K562 (cell line): ENCODE measurements around the gene HEY2. TPM values are rescaled to one million over a fixed set of nuclear protein-coding genes. Genes with fewer than 3 reads are reported as not detected.

Experiments used
- CBX2 ChIP-seq: fragments of 200-600 bp; sonication (generic); IDR thresholded peaks from one replicate; pipeline ENCODE4 v1.6.1; 2012; ENCODE audit warnings: mild to moderate bottlenecking, low read length, inconsistent platforms; ENCODE audit not compliant: insufficient read depth, poor library complexity, severe bottlenecking
- NFIC ChIP-seq: fragments of 450-650 bp; IDR thresholded peaks from 2 replicates; pipeline ENCODE4 v1.6.1; 2017; ENCODE audit warnings: mild to moderate bottlenecking, inconsistent platforms
- SAP30 ChIP-seq: fragments of 200-600 bp; sonication (generic); IDR thresholded peaks from 2 replicates; pipeline ENCODE4 v1.6.1; 2012; ENCODE audit warnings: borderline replicate concordance, low read depth, mild to moderate bottlenecking, moderate library complexity, low read length, control low read depth, inconsistent platforms; ENCODE audit not compliant: insufficient read depth, poor library complexity, severe bottlenecking
- SIX5 ChIP-seq, 2 experiments: IDR thresholded peaks; 2 replicates each; pipeline ENCODE4 v1.6.1; 2011; ENCODE audit warnings: low read length in 2 of 2, borderline replicate concordance in 1 of 2, low read depth in 1 of 2, mild to moderate bottlenecking in 1 of 2, moderate library complexity in 1 of 2; ENCODE audit not compliant: insufficient read depth in 1 of 2
- TFAM ChIP-seq: fragments of 250-450 bp; sonication (Bioruptor Pico); conservative IDR thresholded peaks from 2 replicates; pipeline ENCODE4 v1.5.0; 2021; ENCODE audit warnings: mild to moderate bottlenecking, moderate library complexity
- polyA plus RNA-seq, 8 experiments: library from polyadenylated mRNA; depleted of rRNA in 4 of 8; stranded (reverse) in 5 of 8; unstranded in 3 of 8; fragments of >200 nt; fragmentation: Nextera tagmentation in 2 of 8; fragmentation: Illumina TruSeq in 1 of 8; extraction: Ambion mirVana in 2 of 8; extraction: Trizol in 1 of 8; gene quantifications; 2 replicates each; pipeline versions ENCODE4 v1.2.1 to v1.2.3, GENCODE V29; 2011 to 2014; ENCODE audit warnings: inconsistent platforms in 1 of 8, missing spikeins in 1 of 8
- total RNA-seq, 7 experiments: library from RNA; depleted of rRNA in 6 of 7; stranded (reverse); fragments of >200 nt in 6 of 7; fragmentation: Illumina TruSeq in 2 of 7; extraction: Trizol in 2 of 7; gene quantifications; 2 replicates each; pipeline versions ENCODE4 v1.2.1 to v1.2.3, GENCODE V29; 2011 to 2021; ENCODE audit warnings: low replicate concordance in 1 of 7
- TF ChIP-seq, protein P1 (sequence below): fragments of 250-450 bp; sonication (Bioruptor Pico); IDR thresholded peaks from 2 replicates; pipeline ENCODE4 v1.5.0; 2020; ENCODE audit warnings: mild to moderate bottlenecking
- TF ChIP-seq, protein P2 (sequence below), 2 experiments: IDR thresholded peaks in 1 of 2; conservative IDR thresholded peaks in 1 of 2; 2 replicates each; pipeline ENCODE4 v1.6.1; 2016; ENCODE audit warnings: low read depth in 2 of 2, mild to moderate bottlenecking in 1 of 2, missing compliant biosample characterization in 1 of 2, missing genetic modification characterization in 1 of 2, moderate library complexity in 1 of 2
- TF ChIP-seq, protein P3 (sequence below): conservative IDR thresholded peaks from 2 replicates; pipeline ENCODE4 v1.6.1; 2011; ENCODE audit warnings: low read depth, mild to moderate bottlenecking, low read length; ENCODE audit not compliant: control insufficient read depth
- TF ChIP-seq, protein P4 (sequence below), 2 experiments: IDR thresholded peaks; 2 replicates each; pipeline ENCODE4 v1.6.1; 2011; ENCODE audit warnings: borderline replicate concordance in 1 of 2, control low read depth in 1 of 2, low read depth in 1 of 2, low read length in 1 of 2, mild to moderate bottlenecking in 1 of 2, mixed read lengths in 1 of 2, moderate library complexity in 1 of 2; ENCODE audit not compliant: insufficient read depth in 1 of 2, insufficient read length in 1 of 2, poor library complexity in 1 of 2, severe bottlenecking in 1 of 2; ENCODE audit errors: extremely low read depth in 1 of 2
- TF ChIP-seq, protein P5 (sequence below): fragments of 450-650 bp; IDR thresholded peaks from 2 replicates; pipeline ENCODE4 v1.6.1; 2016
- TF ChIP-seq, protein P6 (sequence below): fragments of 450-650 bp; IDR thresholded peaks from 2 replicates; pipeline ENCODE4 v1.6.1; 2018; ENCODE audit not compliant: partially characterized antibody

The HEY2 gene
- total and polyA plus RNA-seq, 9 of the 15 experiments (the other 6 are each of a cell fraction or from before 2014, with no cell fraction given) = 0.03 to 0.07 (median 0.06) TPM; not detected in 5

DNA sequence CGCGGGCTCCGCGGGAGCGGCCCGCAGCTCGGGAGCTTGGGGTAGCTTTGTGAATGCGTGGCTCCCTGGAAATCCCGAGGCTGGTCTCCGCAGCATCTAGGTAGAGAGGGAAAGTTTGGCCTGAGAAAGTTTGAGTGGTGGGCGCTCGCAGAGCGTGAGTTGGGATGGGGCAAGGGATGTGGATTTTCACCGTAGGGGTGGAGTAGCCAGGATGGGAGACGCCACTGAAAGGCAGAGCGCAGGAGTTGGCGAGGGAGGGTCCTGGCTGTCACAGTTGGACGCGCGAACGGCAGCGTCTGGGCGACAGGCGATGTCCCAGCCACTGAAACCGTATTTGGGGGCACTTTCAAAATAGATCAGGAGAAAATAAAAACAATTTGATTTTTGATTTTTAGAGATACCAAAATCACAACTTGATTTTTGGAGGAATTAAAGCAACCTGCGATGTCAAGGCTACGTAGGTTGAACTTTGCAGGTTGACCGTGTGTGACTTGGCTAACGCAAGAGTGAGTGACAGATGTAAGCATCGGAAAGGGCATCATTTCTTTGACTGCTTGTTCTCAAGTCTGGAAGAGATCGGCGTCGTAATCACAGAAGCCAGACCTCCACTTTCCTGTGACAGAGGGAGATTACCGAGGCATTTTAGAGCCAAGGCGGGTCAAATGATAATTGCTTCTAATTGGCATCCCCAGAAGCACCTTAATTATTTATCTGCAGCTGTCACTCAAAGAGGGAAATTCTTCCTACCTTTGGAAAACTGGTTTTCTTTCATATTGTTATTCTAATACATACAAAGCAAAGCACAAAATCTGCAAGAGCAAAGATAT lies 646 bp downstream of the HEY2 start (continued):
- TF ChIP-seq, protein P1, sequence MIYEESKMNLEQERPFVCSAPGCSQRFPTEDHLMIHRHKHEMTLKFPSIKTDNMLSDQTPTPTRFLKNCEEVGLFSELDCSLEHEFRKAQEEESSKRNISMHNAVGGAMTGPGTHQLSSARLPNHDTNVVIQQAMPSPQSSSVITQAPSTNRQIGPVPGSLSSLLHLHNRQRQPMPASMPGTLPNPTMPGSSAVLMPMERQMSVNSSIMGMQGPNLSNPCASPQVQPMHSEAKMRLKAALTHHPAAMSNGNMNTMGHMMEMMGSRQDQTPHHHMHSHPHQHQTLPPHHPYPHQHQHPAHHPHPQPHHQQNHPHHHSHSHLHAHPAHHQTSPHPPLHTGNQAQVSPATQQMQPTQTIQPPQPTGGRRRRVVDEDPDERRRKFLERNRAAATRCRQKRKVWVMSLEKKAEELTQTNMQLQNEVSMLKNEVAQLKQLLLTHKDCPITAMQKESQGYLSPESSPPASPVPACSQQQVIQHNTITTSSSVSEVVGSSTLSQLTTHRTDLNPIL (CRISPR knock-in tag) = no peak
- TF ChIP-seq SIX5 (IDR thresholded peaks at IDR 0.05; ENCODE audit: borderline replicate concordance in 1 of 2, insufficient read depth in 1 of 2, low read depth in 1 of 2, low read length in 2 of 2) = no peak
- no peak for TF ChIP-seq SAP30
- TF ChIP-seq, protein P2, sequence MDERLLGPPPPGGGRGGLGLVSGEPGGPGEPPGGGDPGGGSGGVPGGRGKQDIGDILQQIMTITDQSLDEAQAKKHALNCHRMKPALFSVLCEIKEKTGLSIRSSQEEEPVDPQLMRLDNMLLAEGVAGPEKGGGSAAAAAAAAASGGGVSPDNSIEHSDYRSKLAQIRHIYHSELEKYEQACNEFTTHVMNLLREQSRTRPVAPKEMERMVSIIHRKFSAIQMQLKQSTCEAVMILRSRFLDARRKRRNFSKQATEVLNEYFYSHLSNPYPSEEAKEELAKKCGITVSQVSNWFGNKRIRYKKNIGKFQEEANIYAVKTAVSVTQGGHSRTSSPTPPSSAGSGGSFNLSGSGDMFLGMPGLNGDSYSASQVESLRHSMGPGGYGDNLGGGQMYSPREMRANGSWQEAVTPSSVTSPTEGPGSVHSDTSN (CRISPR knock-in tag; IDR thresholded peaks at IDR 0.05; ENCODE audit: low read depth) = no peak
- TF ChIP-seq, protein P2 (tag; conservative IDR thresholded peaks at IDR 0.05; ENCODE audit: low read depth) = peak; percentile 12; the same call in 1 of the 2 replicates
- TF ChIP-seq NFIC = peak; percentile 31; the same call in 1 of the 2 replicates
- TF ChIP-seq, protein P3, sequence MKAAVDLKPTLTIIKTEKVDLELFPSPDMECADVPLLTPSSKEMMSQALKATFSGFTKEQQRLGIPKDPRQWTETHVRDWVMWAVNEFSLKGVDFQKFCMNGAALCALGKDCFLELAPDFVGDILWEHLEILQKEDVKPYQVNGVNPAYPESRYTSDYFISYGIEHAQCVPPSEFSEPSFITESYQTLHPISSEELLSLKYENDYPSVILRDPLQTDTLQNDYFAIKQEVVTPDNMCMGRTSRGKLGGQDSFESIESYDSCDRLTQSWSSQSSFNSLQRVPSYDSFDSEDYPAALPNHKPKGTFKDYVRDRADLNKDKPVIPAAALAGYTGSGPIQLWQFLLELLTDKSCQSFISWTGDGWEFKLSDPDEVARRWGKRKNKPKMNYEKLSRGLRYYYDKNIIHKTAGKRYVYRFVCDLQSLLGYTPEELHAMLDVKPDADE = no peak
- TF ChIP-seq, protein P4, sequence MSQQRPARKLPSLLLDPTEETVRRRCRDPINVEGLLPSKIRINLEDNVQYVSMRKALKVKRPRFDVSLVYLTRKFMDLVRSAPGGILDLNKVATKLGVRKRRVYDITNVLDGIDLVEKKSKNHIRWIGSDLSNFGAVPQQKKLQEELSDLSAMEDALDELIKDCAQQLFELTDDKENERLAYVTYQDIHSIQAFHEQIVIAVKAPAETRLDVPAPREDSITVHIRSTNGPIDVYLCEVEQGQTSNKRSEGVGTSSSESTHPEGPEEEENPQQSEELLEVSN (IDR thresholded peaks at IDR 0.05; ENCODE audit: borderline replicate concordance in 1 of 2, extremely low read depth in 1 of 2, insufficient read depth in 1 of 2, insufficient read length in 1 of 2, low read depth in 1 of 2, low read length in 1 of 2, poor library complexity in 1 of 2, severe bottlenecking in 1 of 2) = no peak
- TF ChIP-seq TFAM (CRISPR knock-in tag) = no peak
- peak; percentile 44 for TF ChIP-seq CBX2
- TF ChIP-seq, protein P5, sequence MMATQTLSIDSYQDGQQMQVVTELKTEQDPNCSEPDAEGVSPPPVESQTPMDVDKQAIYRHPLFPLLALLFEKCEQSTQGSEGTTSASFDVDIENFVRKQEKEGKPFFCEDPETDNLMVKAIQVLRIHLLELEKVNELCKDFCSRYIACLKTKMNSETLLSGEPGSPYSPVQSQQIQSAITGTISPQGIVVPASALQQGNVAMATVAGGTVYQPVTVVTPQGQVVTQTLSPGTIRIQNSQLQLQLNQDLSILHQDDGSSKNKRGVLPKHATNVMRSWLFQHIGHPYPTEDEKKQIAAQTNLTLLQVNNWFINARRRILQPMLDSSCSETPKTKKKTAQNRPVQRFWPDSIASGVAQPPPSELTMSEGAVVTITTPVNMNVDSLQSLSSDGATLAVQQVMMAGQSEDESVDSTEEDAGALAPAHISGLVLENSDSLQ = peak; percentile 77
- TF ChIP-seq, protein P6, sequence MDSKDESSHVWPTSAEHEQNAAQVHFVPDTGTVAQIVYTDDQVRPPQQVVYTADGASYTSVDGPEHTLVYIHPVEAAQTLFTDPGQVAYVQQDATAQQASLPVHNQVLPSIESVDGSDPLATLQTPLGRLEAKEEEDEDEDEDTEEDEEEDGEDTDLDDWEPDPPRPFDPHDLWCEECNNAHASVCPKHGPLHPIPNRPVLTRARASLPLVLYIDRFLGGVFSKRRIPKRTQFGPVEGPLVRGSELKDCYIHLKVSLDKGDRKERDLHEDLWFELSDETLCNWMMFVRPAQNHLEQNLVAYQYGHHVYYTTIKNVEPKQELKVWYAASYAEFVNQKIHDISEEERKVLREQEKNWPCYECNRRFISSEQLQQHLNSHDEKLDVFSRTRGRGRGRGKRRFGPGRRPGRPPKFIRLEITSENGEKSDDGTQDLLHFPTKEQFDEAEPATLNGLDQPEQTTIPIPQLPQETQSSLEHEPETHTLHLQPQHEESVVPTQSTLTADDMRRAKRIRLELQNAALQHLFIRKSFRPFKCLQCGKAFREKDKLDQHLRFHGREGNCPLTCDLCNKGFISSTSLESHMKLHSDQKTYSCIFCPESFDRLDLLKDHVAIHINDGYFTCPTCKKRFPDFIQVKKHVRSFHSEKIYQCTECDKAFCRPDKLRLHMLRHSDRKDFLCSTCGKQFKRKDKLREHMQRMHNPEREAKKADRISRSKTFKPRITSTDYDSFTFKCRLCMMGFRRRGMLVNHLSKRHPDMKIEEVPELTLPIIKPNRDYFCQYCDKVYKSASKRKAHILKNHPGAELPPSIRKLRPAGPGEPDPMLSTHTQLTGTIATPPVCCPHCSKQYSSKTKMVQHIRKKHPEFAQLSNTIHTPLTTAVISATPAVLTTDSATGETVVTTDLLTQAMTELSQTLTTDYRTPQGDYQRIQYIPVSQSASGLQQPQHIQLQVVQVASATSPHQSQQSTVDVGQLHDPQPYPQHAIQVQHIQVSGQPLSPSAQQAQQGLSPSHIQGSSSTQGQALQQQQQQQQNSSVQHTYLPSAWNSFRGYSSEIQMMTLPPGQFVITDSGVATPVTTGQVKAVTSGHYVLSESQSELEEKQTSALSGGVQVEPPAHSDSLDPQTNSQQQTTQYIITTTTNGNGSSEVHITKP = peak; percentile 91
